HUES6 (cell line): ENCODE results near the gene MYOCOS.
"Not testable (repeated sequence)": the region's sequence is repeated elsewhere in the genome, so short reads cannot be mapped to it uniquely, and the experiment has no call there.

Experiments used
- H3K27ac ChIP-seq: 2 replicates; pipeline ENCODE4 v1.7.0; 2013; ENCODE audit warnings: low read depth, mild to moderate bottlenecking, low read length, inconsistent platforms
- H3K27me3 ChIP-seq: 2 replicates; pipeline ENCODE4 v1.6.1; 2013; ENCODE audit warnings: low read length; ENCODE audit not compliant: control insufficient read depth, insufficient read depth
- H3K36me3 ChIP-seq: 2 replicates; pipeline ENCODE4 v1.6.1; 2013; ENCODE audit warnings: low read length; ENCODE audit not compliant: control insufficient read depth, insufficient read depth
- H3K4me1 ChIP-seq: 2 replicates; pipeline ENCODE4 v1.6.1; 2013; ENCODE audit warnings: low read length; ENCODE audit not compliant: control insufficient read depth, insufficient read depth
- H3K4me3 ChIP-seq: 2 replicates; pipeline ENCODE4 v1.5.1; 2013; ENCODE audit warnings: low read depth, low read length
- H3K9ac ChIP-seq: one replicate; pipeline ENCODE4 v1.6.1; 2013; ENCODE audit warnings: mild to moderate bottlenecking, low read length
- H3K9me3 ChIP-seq: 2 replicates; pipeline ENCODE4 v1.6.1; 2013; ENCODE audit warnings: low read depth, low read length; ENCODE audit not compliant: control insufficient read depth, insufficient read depth

The MYOCOS gene

GRCh38 chr1:171645553-171646248 is 23.7 kb downstream of the MYOCOS start:
- Histone ChIP-seq H3K27ac (no peak overlapping the region), H3K27me3 (no peaks in the 10 kb centered on the region), H3K36me3 (no peaks in the 10 kb centered on the region), H3K4me3 (no peak overlapping the region), H3K4me1 (peaks cover 20% of the 10 kb centered on the region), H3K9ac (no peak overlapping the region), H3K9me3 (no peaks in the 10 kb centered on the region)

DNA sequence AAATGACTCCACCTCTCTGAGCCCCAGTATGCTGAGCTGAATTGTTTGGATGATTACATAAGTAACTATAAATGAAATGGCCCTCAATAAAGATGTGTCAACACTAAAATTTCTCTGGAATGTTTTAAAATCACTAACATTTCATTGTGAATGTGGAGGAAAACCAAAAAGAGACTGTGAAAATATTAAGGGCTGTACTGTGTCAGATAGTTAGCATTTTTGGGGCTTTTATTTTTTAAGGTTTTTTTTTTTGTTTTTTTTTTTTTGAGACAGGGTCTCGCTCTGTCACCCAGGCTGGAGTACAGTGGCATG is 24.2 kb downstream of the MYOCOS start:
- Histone ChIP-seq H3K36me3 (no peaks in the 10 kb centered on the region), H3K9me3 (no peaks in the 10 kb centered on the region), H3K27me3 (no peaks in the 10 kb centered on the region)

GRCh38 chr1:171652234-171652822 is 30.3 kb downstream of the MYOCOS start, which contains the start of gene MYOC:
Gene MYOC, minus strand, starts transcription at chr1:171652688. Its CDS starts 77 bp downstream, at chr1:171652611.
- Histone ChIP-seq H3K4me1 (peaks cover 11% of the 10 kb centered on the region; the same call in 1 of the 2 replicates), H3K27ac (no peak within 1 kb of the TSS), H3K9ac (no peak within 1 kb of the TSS), H3K9me3 (no peaks in the 10 kb centered on the region), H3K4me3 (no peak within 1 kb of the TSS), H3K36me3 (no peaks in the 10 kb centered on the region), H3K27me3 (no peaks in the 10 kb centered on the region)

More for the DNA sequence above, 24.2 kb downstream of the MYOCOS start:
- no peak overlapping the region for H3K27ac ChIP-seq
- H3K9ac ChIP-seq = no peak overlapping the region
- no peak overlapping the region for H3K4me3 ChIP-seq
- H3K4me1 ChIP-seq = peaks cover 15% of the 10 kb centered on the region

GRCh38 chr1:171653796-171654195 is 31.8 kb downstream of the MYOCOS start:
- no peaks in the 10 kb centered on the region for H3K36me3 ChIP-seq
- no peak overlapping the region for H3K4me3 ChIP-seq
- H3K27ac ChIP-seq = no peak overlapping the region
- peaks cover 11% of the 10 kb centered on the region; the same call in 1 of the 2 replicates for H3K4me1 ChIP-seq
- no peak overlapping the region for H3K9ac ChIP-seq
- no peaks in the 10 kb centered on the region for H3K27me3 ChIP-seq
- H3K9me3 ChIP-seq = no peaks in the 10 kb centered on the region

GRCh38 chr1:171654201-171654941 is 32.3 kb downstream of the MYOCOS start:
- Histone ChIP-seq H3K9me3 (no peaks in the 10 kb centered on the region), H3K4me3 (no peak overlapping the region), H3K27ac (no peak overlapping the region)

GRCh38 chr1:171654942-171655745 is 33.1 kb downstream of the MYOCOS start:
- Histone ChIP-seq H3K27me3 (no peaks in the 10 kb centered on the region), H3K36me3 (no peaks in the 10 kb centered on the region), H3K9ac (no peak overlapping the region), H3K27ac (no peak overlapping the region), H3K4me3 (0 out of 2 replicates have a peak overlapping the region, but pooled peaks have one; percentile 31), H3K4me1 (peaks cover 11% of the 10 kb centered on the region; the same call in 1 of the 2 replicates), H3K9me3 (no peaks in the 10 kb centered on the region)

More at GRCh38 chr1:171654201-171654941, 32.3 kb downstream of the MYOCOS start:
- H3K9ac ChIP-seq = no peak overlapping the region
- peaks cover 11% of the 10 kb centered on the region; the same call in 1 of the 2 replicates for H3K4me1 ChIP-seq
- no peaks in the 10 kb centered on the region for H3K27me3 ChIP-seq
- H3K36me3 ChIP-seq = no peaks in the 10 kb centered on the region

DNA sequence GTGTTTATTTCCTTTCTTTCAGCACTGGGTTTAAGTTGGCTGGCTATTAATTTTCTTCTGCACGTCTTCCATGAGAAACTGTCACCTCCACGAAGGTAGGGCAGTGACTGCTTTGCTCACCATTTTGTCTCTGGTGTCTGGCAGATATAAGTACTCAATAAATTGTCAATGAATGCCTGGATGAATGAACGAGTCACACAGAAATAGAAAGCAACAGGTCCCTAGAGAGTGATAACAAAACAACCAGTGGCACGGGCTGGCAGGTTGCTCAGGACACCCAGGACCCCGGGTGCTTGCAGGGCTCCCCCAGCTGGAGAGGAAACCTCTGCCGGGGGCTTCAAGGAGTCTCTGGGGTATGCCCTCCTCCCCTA is 33.7 kb downstream of the MYOCOS start:
- no peaks in the 10 kb centered on the region for H3K27me3 ChIP-seq
- no peaks in the 10 kb centered on the region for H3K36me3 ChIP-seq
- no peaks in the 10 kb centered on the region for H3K9me3 ChIP-seq
- no peak overlapping the region for H3K9ac ChIP-seq
- no peak overlapping the region for H3K4me3 ChIP-seq
- H3K27ac ChIP-seq = no peak overlapping the region
- H3K4me1 ChIP-seq = peaks cover 11% of the 10 kb centered on the region; the same call in 1 of the 2 replicates

- not testable (repeated sequence) for H3K9ac ChIP-seq, H3K4me3 ChIP-seq, H3K9me3 ChIP-seq, H3K27me3 ChIP-seq, H3K27ac ChIP-seq, H3K36me3 ChIP-seq
- peaks cover 12% of the 10 kb centered on the region; the same call in 1 of the 2 replicates for H3K4me1 ChIP-seq
Measured at GRCh38 chr1:171656206-171656605, 34.2 kb downstream of the MYOCOS start.

DNA sequence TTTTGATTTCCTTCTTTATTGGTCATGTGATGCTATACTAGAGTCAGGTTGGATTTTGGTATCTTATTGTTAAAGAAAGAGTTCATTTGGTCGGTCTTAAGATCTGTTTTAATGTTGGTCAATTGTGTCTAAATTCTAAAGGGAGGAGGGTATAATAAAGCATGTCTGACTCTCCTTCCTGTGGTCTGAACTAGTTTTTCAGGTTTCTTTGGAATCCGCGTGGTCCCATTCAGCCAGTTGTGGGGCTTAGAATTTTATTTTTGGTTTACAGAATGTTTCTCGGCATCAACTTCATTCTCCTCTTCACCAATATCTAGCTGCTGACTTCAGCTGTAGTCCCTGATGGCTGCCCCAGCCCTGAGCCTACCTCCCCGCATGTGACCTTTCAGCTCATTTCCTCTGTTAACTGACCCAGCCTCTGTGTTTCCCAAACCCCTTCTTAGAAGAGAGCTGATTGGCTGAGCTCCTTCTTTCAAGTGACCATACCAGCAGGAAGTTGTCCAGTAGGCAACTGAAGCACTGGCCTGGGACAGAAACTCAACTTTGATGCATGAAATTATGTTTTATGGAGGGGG is 39.1 kb downstream of the MYOCOS start:
- Histone ChIP-seq H3K4me1 (peaks cover 4% of the 10 kb centered on the region; the same call in 1 of the 2 replicates), H3K27ac (no peak overlapping the region), H3K27me3 (no peaks in the 10 kb centered on the region), H3K9ac (no peak overlapping the region), H3K36me3 (no peaks in the 10 kb centered on the region), H3K4me3 (no peak overlapping the region), H3K9me3 (no peaks in the 10 kb centered on the region)

DNA sequence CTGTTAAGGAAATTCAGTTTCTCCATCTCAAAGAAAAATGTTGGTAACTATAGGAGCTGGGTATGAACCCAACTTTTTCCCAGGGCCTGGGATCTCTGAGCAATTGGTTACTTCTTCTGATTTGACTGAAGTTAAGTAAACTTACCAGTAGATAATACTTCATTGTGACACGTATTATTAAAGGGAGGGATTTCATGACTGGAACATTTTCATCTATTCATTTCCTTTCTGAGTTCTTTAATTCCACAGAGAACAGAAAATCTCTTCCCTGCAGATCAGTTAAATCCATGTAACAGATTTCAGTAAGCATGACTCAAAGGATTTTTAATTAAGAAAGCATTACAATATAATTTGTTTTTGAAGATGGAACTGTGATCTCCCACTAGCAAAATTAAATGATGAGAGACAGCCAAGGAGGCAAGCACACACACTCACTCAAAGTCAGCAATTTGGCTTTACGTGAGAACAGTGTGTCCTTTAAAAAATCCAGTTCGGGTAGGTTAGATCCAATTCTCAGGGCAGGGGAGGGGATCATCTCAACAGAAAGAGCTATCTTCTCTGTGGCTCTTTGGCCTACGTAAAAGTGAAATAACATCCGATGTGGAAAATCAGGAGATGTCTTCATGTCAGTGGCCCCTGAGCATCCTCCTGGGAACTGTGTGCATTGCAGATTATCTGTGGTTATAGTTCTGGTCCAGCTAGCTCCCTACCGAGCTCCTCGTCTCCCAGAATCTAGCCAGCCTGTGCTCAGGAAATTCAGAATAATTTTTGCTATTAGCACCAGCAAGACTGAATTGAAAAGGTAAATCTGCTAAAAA is 41.2 kb downstream of the MYOCOS start:
- H3K4me3 ChIP-seq = no peak overlapping the region
- no peaks in the 10 kb centered on the region for H3K9me3 ChIP-seq
- H3K27ac ChIP-seq = no peak overlapping the region
- no peak overlapping the region for H3K9ac ChIP-seq
- peaks cover 4% of the 10 kb centered on the region; the same call in 1 of the 2 replicates for H3K4me1 ChIP-seq
- no peaks in the 10 kb centered on the region for H3K36me3 ChIP-seq
- no peaks in the 10 kb centered on the region for H3K27me3 ChIP-seq
